ENCODE data around the gene KCNJ14.

Gene KCNJ14

DNA sequence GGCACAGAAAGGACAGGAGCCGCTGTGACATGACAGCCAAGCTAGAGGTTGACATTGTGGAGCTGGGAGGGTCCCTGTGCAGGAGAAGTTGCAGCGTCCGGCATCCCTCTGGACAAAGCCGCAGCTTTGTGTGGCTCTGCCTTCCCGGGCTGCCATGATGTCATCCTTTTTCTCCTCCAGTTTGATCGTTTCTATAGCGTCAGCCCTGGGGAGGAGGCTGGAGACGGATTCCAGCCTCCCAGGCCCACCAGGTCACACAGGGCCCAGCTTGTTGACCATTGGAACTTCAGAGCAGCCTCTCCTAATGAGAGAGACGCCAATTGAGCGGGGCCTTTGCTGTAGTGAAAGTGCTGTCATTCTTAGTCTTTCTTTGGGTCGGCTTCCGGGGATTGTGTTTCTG is 3.8 kb upstream of the KCNJ14 start:
- Histone ChIP-seq H3K4me3 (ENCODE audit: low read depth, low read length) (no peak overlapping the region), H3K27ac (no peak overlapping the region), H3K36me3 (replicated peaks) (peaks cover 80% of the 10 kb centered on the region), H3K27me3 (replicated peaks) (no peaks in the 10 kb centered on the region)
- in situ Hi-C loops (cut with HindIII; ENCODE audit: low pct_ligation_motif_present, low sequenced_read_pairs) = no loop called here
- no peak for TF ChIP-seq CTCF (IDR thresholded peaks at IDR 0.05; ENCODE audit: low read depth, low read length, missing control alignments)
- no peak for DNase-seq

DNA sequence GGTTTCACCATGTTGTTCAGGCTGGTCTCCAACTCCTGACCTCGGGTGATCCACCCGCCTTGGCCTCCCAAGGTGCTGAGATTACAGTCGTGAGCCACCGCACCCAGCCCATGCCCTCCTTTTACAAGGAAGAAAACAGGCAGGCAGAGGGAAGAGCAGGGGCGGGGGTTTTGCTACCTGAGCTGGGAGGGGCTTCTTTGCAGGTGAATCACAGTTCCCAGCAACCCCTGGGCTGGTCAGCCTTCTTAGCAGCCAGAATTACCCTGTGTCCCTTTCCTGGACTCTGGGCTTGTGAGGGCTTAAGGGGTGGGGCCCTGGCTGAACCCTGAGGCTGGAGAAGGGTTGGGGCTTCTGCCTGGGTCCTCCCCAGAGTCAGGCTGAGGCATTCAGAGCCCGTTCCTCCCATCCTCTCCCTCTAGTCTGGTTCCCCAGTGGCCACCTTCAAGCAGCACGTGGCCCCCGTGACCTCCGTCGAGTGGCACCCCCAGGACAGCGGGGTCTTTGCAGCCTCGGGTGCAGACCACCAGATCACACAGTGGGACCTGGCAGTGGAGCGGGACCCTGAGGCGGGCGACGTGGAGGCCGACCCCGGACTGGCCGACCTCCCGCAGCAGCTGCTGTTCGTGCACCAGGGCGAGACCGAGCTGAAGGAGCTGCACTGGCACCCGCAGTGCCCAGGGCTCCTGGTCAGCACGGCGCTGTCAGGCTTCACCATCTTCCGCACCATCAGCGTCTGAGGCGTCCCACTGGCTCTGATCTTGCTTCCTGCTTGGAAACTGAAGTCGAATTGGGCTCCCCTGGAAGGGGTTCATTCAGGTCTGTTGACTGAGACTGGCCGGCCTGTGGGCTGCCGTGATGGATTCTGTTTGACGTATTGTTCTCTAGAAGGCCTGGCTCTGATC is 2.8 kb upstream of the KCNJ14 start:
- peaks cover 81% of the 10 kb centered on the region for H3K36me3 ChIP-seq (replicated peaks)
- H3K27me3 ChIP-seq (replicated peaks) = no peaks in the 10 kb centered on the region
- no peak for TF ChIP-seq CTCF (IDR thresholded peaks at IDR 0.05; ENCODE audit: low read depth, low read length, missing control alignments)
- in situ Hi-C loops (cut with HindIII; ENCODE audit: low pct_ligation_motif_present, low sequenced_read_pairs) = no loop called here
- no peak for DNase-seq
- no peak overlapping the region for H3K4me3 ChIP-seq (ENCODE audit: low read depth, low read length)
- no peak overlapping the region for H3K27ac ChIP-seq

GRCh38 chr19:48454150-48454730 is 1.1 kb upstream of the KCNJ14 start:
- H3K27me3 ChIP-seq (replicated peaks) = no peaks in the 10 kb centered on the region
- no peak for DNase-seq
- no peak overlapping the region for H3K27ac ChIP-seq
- in situ Hi-C loops (cut with HindIII; ENCODE audit: low pct_ligation_motif_present, low sequenced_read_pairs) = no loop called here
- no peak overlapping the region for H3K4me3 ChIP-seq (ENCODE audit: low read depth, low read length)
- TF ChIP-seq CTCF (IDR thresholded peaks at IDR 0.05; ENCODE audit: low read depth, low read length, missing control alignments) = no peak
- H3K36me3 ChIP-seq (replicated peaks) = peaks cover 69% of the 10 kb centered on the region

DNA sequence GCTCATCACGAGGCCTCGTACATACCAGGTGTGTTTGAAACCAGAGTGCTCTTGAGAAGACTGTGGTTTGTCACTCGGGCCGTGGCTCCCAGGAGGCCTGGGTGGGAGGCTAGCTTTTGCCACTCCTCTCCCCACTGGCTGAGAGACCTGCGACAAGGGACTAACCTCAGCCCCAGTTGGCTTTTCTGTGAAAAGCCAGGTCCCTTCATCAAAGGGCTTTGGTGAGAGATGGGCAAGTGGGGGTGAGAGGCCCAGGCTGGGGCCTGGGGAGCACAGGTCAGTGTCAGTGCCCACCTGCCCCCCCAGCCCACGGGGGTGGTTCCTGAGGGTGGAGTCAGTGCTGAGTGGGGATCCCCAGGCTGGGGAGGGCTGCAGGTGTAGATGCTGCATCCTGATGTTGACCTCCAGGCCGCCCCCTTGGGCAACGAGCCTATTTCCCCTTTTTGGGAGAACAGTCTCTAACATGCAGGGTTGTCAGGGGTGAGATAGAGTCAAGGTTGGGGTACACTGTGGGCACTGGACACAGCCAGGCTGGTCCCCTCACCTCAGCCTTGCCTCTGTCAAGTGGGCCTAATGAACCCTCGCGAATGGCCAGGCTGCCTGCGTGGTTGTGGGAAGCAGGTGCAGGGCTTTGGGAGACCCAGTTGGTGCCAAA is 661 bp downstream of the KCNJ14 start:
- no peak for DNase-seq
- H3K36me3 ChIP-seq (replicated peaks) = peaks cover 53% of the 10 kb centered on the region
- H3K27ac ChIP-seq = no peak overlapping the region
- H3K27me3 ChIP-seq (replicated peaks) = no peaks in the 10 kb centered on the region
- in situ Hi-C loops (cut with HindIII; ENCODE audit: low pct_ligation_motif_present, low sequenced_read_pairs) = no loop called here
- no peak for TF ChIP-seq CTCF (IDR thresholded peaks at IDR 0.05; ENCODE audit: low read depth, low read length, missing control alignments)
- no peak overlapping the region for H3K4me3 ChIP-seq (ENCODE audit: low read depth, low read length)

DNA sequence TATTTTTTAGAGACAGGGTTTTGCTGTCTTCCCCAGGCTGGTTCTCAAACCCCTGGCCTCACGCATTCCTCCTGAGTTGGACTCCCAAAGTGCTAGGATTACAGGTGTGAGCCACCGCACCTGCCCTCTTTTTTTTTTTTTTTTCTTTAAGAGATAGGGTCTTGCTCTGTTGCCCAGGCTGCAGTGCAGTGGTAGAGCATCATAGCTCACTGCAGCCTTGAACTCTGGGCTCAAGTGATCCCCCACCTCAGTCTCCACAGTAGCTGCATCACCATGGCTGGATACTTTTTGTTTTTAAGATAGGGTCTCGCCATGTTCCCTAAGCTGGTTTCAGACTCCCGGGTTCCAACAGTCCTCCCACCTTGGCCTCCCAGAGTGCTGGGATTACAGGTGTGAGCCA is 1.5 kb downstream of the KCNJ14 start:
- in situ Hi-C loops (cut with HindIII; ENCODE audit: low pct_ligation_motif_present, low sequenced_read_pairs) = no loop called here
- no peak for TF ChIP-seq CTCF (IDR thresholded peaks at IDR 0.05; ENCODE audit: low read depth, low read length, missing control alignments)
- Histone ChIP-seq H3K4me3 (ENCODE audit: low read depth, low read length) (no peak overlapping the region), H3K27me3 (replicated peaks) (no peaks in the 10 kb centered on the region), H3K27ac (no peak overlapping the region), H3K36me3 (replicated peaks) (peaks cover 46% of the 10 kb centered on the region)
- DNase-seq = no peak
